ENCODE results near the gene MYO5C.

MYO5C gene

DNA sequence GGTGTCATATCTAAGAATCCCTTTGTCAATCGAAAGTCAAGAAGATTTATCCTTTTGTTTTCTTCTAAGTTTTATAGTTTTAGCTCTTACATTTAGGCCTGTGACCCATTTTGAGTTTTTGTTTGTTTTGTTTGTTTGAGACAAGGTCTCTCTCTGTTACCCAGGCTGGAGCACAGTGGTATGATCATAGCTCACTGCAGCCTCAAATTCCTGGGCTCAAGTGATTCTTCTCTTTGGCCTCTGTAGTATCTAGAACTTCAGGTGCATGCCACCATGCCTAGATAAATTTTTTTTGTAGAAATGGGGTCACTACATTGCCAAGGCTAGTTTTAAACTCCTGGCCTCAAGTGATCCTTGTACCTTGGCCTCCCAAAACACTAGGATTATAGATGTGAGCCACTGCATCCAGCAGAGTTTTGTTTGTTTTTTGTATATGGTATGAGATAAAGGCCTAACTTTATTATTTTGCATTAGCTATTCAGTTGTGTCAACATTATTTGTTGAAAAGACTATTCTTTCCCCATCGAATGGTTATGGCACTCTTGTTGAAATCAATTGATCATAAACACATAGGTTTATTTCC, 5.8 kb upstream of the MYO5C start:
- Histone ChIP-seq H3K23ac (ENCODE audit: low read length in 2 of 2) (no peak overlapping the region), H4K8ac (ENCODE audit: low read length) (no peak overlapping the region), H3K4ac (ENCODE audit: low read depth in 1 of 2, low read length in 2 of 2) (no peak overlapping the region), H3K79me1 (replicated peaks; ENCODE audit: low read length, poor library complexity, severe bottlenecking) (no peaks in the 10 kb centered on the region), H3K27me3 (ENCODE audit: control insufficient read depth in 1 of 2, insufficient read depth in 1 of 2, low read length in 2 of 2) (no peaks in the 10 kb centered on the region), H3K27ac (ENCODE audit: low read length, poor library complexity, severe bottlenecking) (no peak overlapping the region), H3K14ac (ENCODE audit: low read length in 2 of 2) (no peak overlapping the region), H2BK15ac (ENCODE audit: low read depth, poor library complexity, severe bottlenecking) (no peak overlapping the region), H2BK12ac (ENCODE audit: low read length in 2 of 2) (no peak overlapping the region), H2BK120ac (ENCODE audit: low read depth, low read length) (no peak overlapping the region), H2AFZ (ENCODE audit: low read depth, low read length) (no peak overlapping the region), H3K36me3 (ENCODE audit: control insufficient read depth in 1 of 2, insufficient read depth in 2 of 2, low read depth in 1 of 2, low read length in 2 of 2) (no peaks in the 10 kb centered on the region), H3K4me1 (ENCODE audit: control insufficient read depth, insufficient read depth, low read depth, low read length) (no peaks in the 10 kb centered on the region), H4K91ac (ENCODE audit: low read length) (no peak overlapping the region), H3K9me3 (ENCODE audit: control insufficient read depth, low read length) (no peaks in the 10 kb centered on the region), H2BK5ac (ENCODE audit: low read depth, low read length, poor library complexity, severe bottlenecking) (no peak overlapping the region), H3K4me2 (ENCODE audit: low read length, poor library complexity, severe bottlenecking) (no peak overlapping the region), H3K9ac (ENCODE audit: low read length) (no peak overlapping the region), H2AK5ac (ENCODE audit: low read length, severe bottlenecking) (no peak overlapping the region), H3K18ac (ENCODE audit: low read depth in 1 of 2, low read length in 2 of 2) (no peak overlapping the region), H3K4me3 (ENCODE audit: insufficient read depth in 1 of 2, low read depth in 1 of 2, low read length in 2 of 2) (no peak overlapping the region)
- no peak for DNase-seq
- WGBS: 100% methylated on average over 1 of the region's 2 CpGs

DNA sequence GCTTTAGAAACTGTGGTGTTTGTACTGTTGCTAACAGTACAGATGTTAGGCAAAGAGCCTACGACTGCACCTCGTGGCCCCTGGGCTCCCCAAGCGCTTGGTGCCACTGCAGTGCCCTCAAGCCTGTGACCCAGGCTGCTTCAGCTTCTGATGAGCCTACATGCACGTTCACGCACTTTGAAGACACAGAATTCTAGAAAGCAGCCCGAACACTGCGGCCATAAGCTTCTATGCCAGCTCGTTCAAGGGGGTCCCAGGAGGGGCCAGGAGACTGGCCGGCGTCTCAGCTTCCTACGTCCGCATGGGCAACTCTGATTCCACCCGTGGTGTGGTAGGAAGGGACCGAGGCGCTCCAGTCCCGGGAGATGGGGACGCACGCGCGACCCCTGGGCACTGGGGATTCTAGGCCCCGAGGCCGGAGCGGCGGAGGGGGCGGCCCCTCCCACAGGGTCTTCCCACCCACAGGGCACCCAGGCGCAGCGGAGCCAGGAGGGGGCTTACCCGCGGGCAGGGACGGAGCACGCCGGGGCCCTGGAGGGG, 653 bp downstream of the MYO5C start:
- Histone ChIP-seq H4K91ac (ENCODE audit: low read length) (no peak overlapping the region), H3K79me1 (replicated peaks; ENCODE audit: low read length, poor library complexity, severe bottlenecking) (no peaks in the 10 kb centered on the region), H3K4me1 (ENCODE audit: control insufficient read depth, insufficient read depth, low read depth, low read length) (peaks cover 13% of the 10 kb centered on the region), H3K27ac (ENCODE audit: low read length, poor library complexity, severe bottlenecking) (no peak overlapping the region), H3K4me3 (ENCODE audit: insufficient read depth in 1 of 2, low read depth in 1 of 2, low read length in 2 of 2) (peak overlapping the region; percentile 65 to 70), H3K4ac (ENCODE audit: low read depth in 1 of 2, low read length in 2 of 2) (no peak overlapping the region), H3K23ac (ENCODE audit: low read length in 2 of 2) (peak overlapping the region in 1 of 2 experiments; percentile 50), H2BK5ac (ENCODE audit: low read depth, low read length, poor library complexity, severe bottlenecking) (no peak overlapping the region), H4K8ac (ENCODE audit: low read length) (no peak overlapping the region), H3K9me3 (ENCODE audit: control insufficient read depth, low read length) (no peaks in the 10 kb centered on the region), H2AFZ (ENCODE audit: low read depth, low read length) (no peak overlapping the region), H2BK15ac (ENCODE audit: low read depth, poor library complexity, severe bottlenecking) (no peak overlapping the region), H3K4me2 (ENCODE audit: low read length, poor library complexity, severe bottlenecking) (peak overlapping the region; percentile 90), H3K27me3 (ENCODE audit: control insufficient read depth in 1 of 2, insufficient read depth in 1 of 2, low read length in 2 of 2) (peaks cover 4 to 39% of the 10 kb centered on the region in 2 experiments), H3K18ac (ENCODE audit: low read depth in 1 of 2, low read length in 2 of 2) (no peak overlapping the region), H2AK5ac (ENCODE audit: low read length, severe bottlenecking) (no peak overlapping the region), H2BK120ac (ENCODE audit: low read depth, low read length) (no peak overlapping the region), H3K36me3 (ENCODE audit: control insufficient read depth in 1 of 2, insufficient read depth in 2 of 2, low read depth in 1 of 2, low read length in 2 of 2) (no peaks in the 10 kb centered on the region), H3K14ac (ENCODE audit: low read length in 2 of 2) (peak overlapping the region in 1 of 2 experiments; percentile 64), H3K9ac (ENCODE audit: low read length) (no peak overlapping the region), H2BK12ac (ENCODE audit: low read length in 2 of 2) (no peak overlapping the region)
- WGBS: 20% methylated on average over 21 of the region's 32 CpGs
- DNase-seq: no peak

DNA sequence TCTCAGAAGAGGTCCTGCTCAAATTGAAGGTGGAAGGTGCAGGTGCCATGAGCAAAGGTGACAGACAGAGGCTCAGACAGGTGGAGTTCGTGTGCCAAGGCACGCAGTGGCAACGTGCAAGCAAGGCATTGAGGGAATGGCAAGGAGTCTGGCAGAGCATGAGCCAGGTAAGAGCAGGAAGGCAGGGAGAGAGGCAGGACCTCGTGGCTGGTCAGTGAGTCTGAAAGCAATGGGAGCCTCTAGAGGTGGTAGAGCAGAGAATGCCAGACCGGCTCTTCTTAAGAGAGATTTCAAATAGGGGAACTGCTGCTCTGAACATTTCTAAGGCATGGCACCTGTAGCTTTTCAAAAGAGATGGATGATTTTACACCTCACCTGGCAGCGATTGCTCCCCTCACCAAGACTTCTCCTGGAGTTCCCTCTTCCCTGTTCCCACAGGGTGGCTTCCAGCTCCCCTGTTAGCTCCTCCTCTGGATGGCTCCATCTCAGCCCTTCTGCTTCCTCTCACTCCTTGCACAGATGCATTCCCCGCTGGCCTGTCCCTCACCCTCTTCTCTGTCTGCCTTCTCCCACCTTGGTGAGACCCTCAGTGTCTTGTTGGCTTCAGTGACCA, 2.7 kb downstream of the MYO5C start:
- Histone ChIP-seq H3K4me3 (ENCODE audit: insufficient read depth in 1 of 2, low read depth in 1 of 2, low read length in 2 of 2) (no peak overlapping the region), H3K4me2 (ENCODE audit: low read length, poor library complexity, severe bottlenecking) (no peak overlapping the region), H3K9ac (ENCODE audit: low read length) (no peak overlapping the region), H3K79me1 (replicated peaks; ENCODE audit: low read length, poor library complexity, severe bottlenecking) (no peaks in the 10 kb centered on the region), H4K91ac (ENCODE audit: low read length) (no peak overlapping the region), H2BK12ac (ENCODE audit: low read length in 2 of 2) (no peak overlapping the region), H3K27ac (ENCODE audit: low read length, poor library complexity, severe bottlenecking) (no peak overlapping the region), H2BK15ac (ENCODE audit: low read depth, poor library complexity, severe bottlenecking) (no peak overlapping the region), H2AFZ (ENCODE audit: low read depth, low read length) (no peak overlapping the region), H3K9me3 (ENCODE audit: control insufficient read depth, low read length) (no peaks in the 10 kb centered on the region), H3K14ac (ENCODE audit: low read length in 2 of 2) (no peak overlapping the region), H3K27me3 (ENCODE audit: control insufficient read depth in 1 of 2, insufficient read depth in 1 of 2, low read length in 2 of 2) (peaks cover 4 to 39% of the 10 kb centered on the region in 2 experiments), H3K36me3 (ENCODE audit: control insufficient read depth in 1 of 2, insufficient read depth in 2 of 2, low read depth in 1 of 2, low read length in 2 of 2) (no peaks in the 10 kb centered on the region), H3K18ac (ENCODE audit: low read depth in 1 of 2, low read length in 2 of 2) (no peak overlapping the region), H2BK5ac (ENCODE audit: low read depth, low read length, poor library complexity, severe bottlenecking) (no peak overlapping the region), H3K4me1 (ENCODE audit: control insufficient read depth, insufficient read depth, low read depth, low read length) (peaks cover 18% of the 10 kb centered on the region), H3K4ac (ENCODE audit: low read depth in 1 of 2, low read length in 2 of 2) (no peak overlapping the region), H2BK120ac (ENCODE audit: low read depth, low read length) (no peak overlapping the region), H3K23ac (ENCODE audit: low read length in 2 of 2) (no peak overlapping the region), H2AK5ac (ENCODE audit: low read length, severe bottlenecking) (no peak overlapping the region), H4K8ac (ENCODE audit: low read length) (no peak overlapping the region)
- 86% methylated on average over 7 of the region's 7 CpGs for WGBS
- no peak for DNase-seq

DNA sequence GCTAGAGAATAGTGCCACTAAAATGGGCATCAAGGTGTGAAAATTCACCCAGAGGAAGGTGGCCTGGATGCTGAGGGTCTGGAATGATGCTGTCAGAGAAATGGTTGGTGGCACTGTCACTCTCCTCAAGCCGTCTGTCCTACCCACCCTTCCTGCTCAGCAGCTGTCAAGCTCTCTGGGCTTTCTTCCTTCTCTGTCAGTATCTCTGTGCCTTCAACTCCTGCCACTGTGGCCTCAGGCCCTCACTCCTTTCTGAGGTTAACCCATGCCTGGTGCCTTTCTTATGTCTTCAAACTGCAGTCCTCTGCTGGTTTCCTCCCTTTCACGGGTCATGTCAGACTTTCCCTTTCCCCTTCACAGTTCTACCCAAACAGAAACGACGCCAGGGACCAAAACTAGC, 4.4 kb downstream of the MYO5C start:
- H3K27me3 ChIP-seq (ENCODE audit: control insufficient read depth in 1 of 2, insufficient read depth in 1 of 2, low read length in 2 of 2): peaks cover 4 to 39% of the 10 kb centered on the region in 2 experiments
- no peak overlapping the region for H4K8ac ChIP-seq (ENCODE audit: low read length)
- H2AK5ac ChIP-seq (ENCODE audit: low read length, severe bottlenecking): no peak overlapping the region
- no peak overlapping the region for H3K14ac ChIP-seq (ENCODE audit: low read length in 2 of 2)
- H3K4me3 ChIP-seq (ENCODE audit: insufficient read depth in 1 of 2, low read depth in 1 of 2, low read length in 2 of 2): no peak overlapping the region
- no peak overlapping the region for H3K4ac ChIP-seq (ENCODE audit: low read depth in 1 of 2, low read length in 2 of 2)
- H3K9ac ChIP-seq (ENCODE audit: low read length): no peak overlapping the region
- H3K18ac ChIP-seq (ENCODE audit: low read depth in 1 of 2, low read length in 2 of 2): no peak overlapping the region
- H4K91ac ChIP-seq (ENCODE audit: low read length): no peak overlapping the region
- no peaks in the 10 kb centered on the region for H3K9me3 ChIP-seq (ENCODE audit: control insufficient read depth, low read length)
- H2BK120ac ChIP-seq (ENCODE audit: low read depth, low read length): no peak overlapping the region
- H2BK15ac ChIP-seq (ENCODE audit: low read depth, poor library complexity, severe bottlenecking): no peak overlapping the region
- no peak for DNase-seq
- no peak overlapping the region for H2BK5ac ChIP-seq (ENCODE audit: low read depth, low read length, poor library complexity, severe bottlenecking)
- no peak overlapping the region for H2AFZ ChIP-seq (ENCODE audit: low read depth, low read length)
- no peak overlapping the region for H2BK12ac ChIP-seq (ENCODE audit: low read length in 2 of 2)
- H3K23ac ChIP-seq (ENCODE audit: low read length in 2 of 2): no peak overlapping the region
- H3K4me1 ChIP-seq (ENCODE audit: control insufficient read depth, insufficient read depth, low read depth, low read length): peaks cover 18% of the 10 kb centered on the region
- no peak overlapping the region for H3K4me2 ChIP-seq (ENCODE audit: low read length, poor library complexity, severe bottlenecking)
- H3K36me3 ChIP-seq (ENCODE audit: control insufficient read depth in 1 of 2, insufficient read depth in 2 of 2, low read depth in 1 of 2, low read length in 2 of 2): no peaks in the 10 kb centered on the region
- H3K27ac ChIP-seq (ENCODE audit: low read length, poor library complexity, severe bottlenecking): no peak overlapping the region
- WGBS: 88% methylated on average over 4 of the region's 4 CpGs
- no peaks in the 10 kb centered on the region for H3K79me1 ChIP-seq (replicated peaks; ENCODE audit: low read length, poor library complexity, severe bottlenecking)

Data from mesenchymal stem cell (in vitro differentiated cells and primary cell).